Mesothelial cell of epicardium (in vitro differentiated cells): ENCODE measurements around the gene TSEN15. TPM values are rescaled to one million over a fixed set of nuclear protein-coding genes. Genes with fewer than 3 reads are reported as not detected.
"Not testable (repeated sequence)": the region's sequence is repeated elsewhere in the genome, so short reads cannot be mapped to it uniquely, and the experiment has no call there.

ENCODE experiments used
- DNase-seq, 2 experiments: peaks; one replicate each; pipeline ENCODE4 v3.0.0; 2021; ENCODE audit warnings: low spot score in 2 of 2; ENCODE audit not compliant: unreplicated experiment in 2 of 2
- H3K27ac Mint-ChIP-seq: 2 replicates; pipeline ENCODE4 v1.8.0; 2021; ENCODE audit warnings: mixed read lengths
- H3K27me3 Mint-ChIP-seq: 2 replicates; pipeline ENCODE4 v1.8.0; 2021; ENCODE audit warnings: low read depth, mixed read lengths
- H3K36me3 Mint-ChIP-seq: 2 replicates; pipeline ENCODE4 v1.8.0; 2021; ENCODE audit warnings: mixed read lengths
- H3K4me1 Mint-ChIP-seq: 2 replicates; pipeline ENCODE4 v1.8.0; 2021; ENCODE audit warnings: mixed read lengths
- H3K4me3 Mint-ChIP-seq: 2 replicates; pipeline ENCODE4 v1.8.0; 2021; ENCODE audit warnings: mild to moderate bottlenecking, moderate library complexity, mixed read lengths
- H3K9me3 Mint-ChIP-seq: 2 replicates; pipeline ENCODE4 v1.8.0; 2021; ENCODE audit warnings: mixed read lengths
- CTCF ChIP-seq: fragments of 200-600 bp; sonication (generic); IDR thresholded peaks from one replicate; pipeline ENCODE4 v1.5.0; 2021; ENCODE audit warnings: antibody characterized with exemption; ENCODE audit not compliant: unreplicated experiment
- total RNA-seq: library from RNA; stranded (reverse); gene quantifications from 3 replicates; pipeline ENCODE4 v1.2.1, GENCODE V29; 2021

The TSEN15 gene
- total RNA-seq, 1 donor from 2014 or later = 32.8 TPM

- TF ChIP-seq CTCF = no peak
- Mint-ChIP-seq H3K4me3 (no peak overlapping the region), H3K27me3 (peaks cover 26% of the 10 kb centered on the region), H3K9me3 (peaks cover 4% of the 10 kb centered on the region), H3K36me3 (no peaks in the 10 kb centered on the region), H3K27ac (no peak overlapping the region), H3K4me1 (peaks cover 5% of the 10 kb centered on the region)
- no peak for DNase-seq
Measured at GRCh38 chr1:184041731-184042130, 9.8 kb upstream of the TSEN15 start.

- H3K27ac Mint-ChIP-seq, DNase-seq, H3K4me1 Mint-ChIP-seq, H3K36me3 Mint-ChIP-seq, H3K4me3 Mint-ChIP-seq, H3K9me3 Mint-ChIP-seq: not testable (repeated sequence)
- peaks cover 22% of the 10 kb centered on the region for H3K27me3 Mint-ChIP-seq
Measured at GRCh38 chr1:184043315-184043714, 8.2 kb upstream of the TSEN15 start.

- Mint-ChIP-seq H3K36me3 (no peaks in the 10 kb centered on the region), H3K9me3 (peaks cover 4% of the 10 kb centered on the region), H3K27me3 (peaks cover 9% of the 10 kb centered on the region), H3K4me1 (peaks cover 2% of the 10 kb centered on the region), H3K27ac (no peak overlapping the region), H3K4me3 (no peak overlapping the region)
- no peak for DNase-seq
- no peak for TF ChIP-seq CTCF
Measured at GRCh38 chr1:184044603-184045376, 6.7 kb upstream of the TSEN15 start.

GRCh38 chr1:184047541-184047940 lies 4.0 kb upstream of the TSEN15 start:
- H3K27me3 Mint-ChIP-seq, H3K27ac Mint-ChIP-seq, DNase-seq, H3K36me3 Mint-ChIP-seq, H3K4me3 Mint-ChIP-seq, H3K9me3 Mint-ChIP-seq: not testable (repeated sequence)
- peaks cover 21% of the 10 kb centered on the region for H3K4me1 Mint-ChIP-seq

- Mint-ChIP-seq H3K4me1 (peaks cover 29% of the 10 kb centered on the region), H3K27me3 (peaks cover 1% of the 10 kb centered on the region), H3K27ac (no peak overlapping the region), H3K9me3 (no peaks in the 10 kb centered on the region), H3K36me3 (no peaks in the 10 kb centered on the region), H3K4me3 (no peak overlapping the region)
- TF ChIP-seq CTCF = no peak
- DNase-seq = no peak
Measured at GRCh38 chr1:184048561-184049240, 2.8 kb upstream of the TSEN15 start.

- H3K36me3 Mint-ChIP-seq = peaks cover 1% of the 10 kb centered on the region
- no peak overlapping the region for H3K27ac Mint-ChIP-seq
- H3K9me3 Mint-ChIP-seq = no peaks in the 10 kb centered on the region
- H3K4me3 Mint-ChIP-seq = no peak overlapping the region
- peaks cover 1% of the 10 kb centered on the region for H3K27me3 Mint-ChIP-seq
- TF ChIP-seq CTCF = no peak
- peaks cover 34% of the 10 kb centered on the region for H3K4me1 Mint-ChIP-seq
- DNase-seq = no peak
Measured at GRCh38 chr1:184049291-184049690, 2.2 kb upstream of the TSEN15 start.
